ENCODE data around the gene CLIP1.

CLIP1 gene

DNA sequence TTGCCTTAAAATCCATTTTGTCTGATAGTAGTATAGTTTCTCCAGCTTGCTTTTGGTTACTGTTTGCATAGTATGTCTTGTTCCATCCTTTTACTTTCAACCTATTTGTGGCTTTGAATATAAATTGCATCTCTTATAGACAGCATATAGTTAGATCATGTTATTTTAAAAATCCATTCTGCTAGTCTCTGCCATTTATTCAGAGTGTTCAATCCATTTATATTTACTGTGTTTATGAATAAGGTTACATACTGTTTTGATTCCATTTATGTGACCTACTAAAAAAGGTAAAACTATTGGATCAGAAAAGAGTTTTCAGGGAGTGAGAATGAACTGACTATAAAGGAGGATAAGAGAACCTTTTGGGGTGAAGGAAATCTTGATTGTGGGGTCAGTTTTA, 126.6 kb downstream of the CLIP1 start:
- Histone ChIP-seq H3K27me3 (ENCODE audit: insufficient read depth, low read depth, severe bottlenecking) (no peaks in the 10 kb centered on the region), H3K9me3 (ENCODE audit: severe bottlenecking) (no peaks in the 10 kb centered on the region), H3K4me3 (ENCODE audit: low read depth, low read length) (no peak overlapping the region), H3K36me3 (peaks cover 10% of the 10 kb centered on the region), H3K27ac (no peak overlapping the region)
- TF ChIP-seq, protein P1, sequence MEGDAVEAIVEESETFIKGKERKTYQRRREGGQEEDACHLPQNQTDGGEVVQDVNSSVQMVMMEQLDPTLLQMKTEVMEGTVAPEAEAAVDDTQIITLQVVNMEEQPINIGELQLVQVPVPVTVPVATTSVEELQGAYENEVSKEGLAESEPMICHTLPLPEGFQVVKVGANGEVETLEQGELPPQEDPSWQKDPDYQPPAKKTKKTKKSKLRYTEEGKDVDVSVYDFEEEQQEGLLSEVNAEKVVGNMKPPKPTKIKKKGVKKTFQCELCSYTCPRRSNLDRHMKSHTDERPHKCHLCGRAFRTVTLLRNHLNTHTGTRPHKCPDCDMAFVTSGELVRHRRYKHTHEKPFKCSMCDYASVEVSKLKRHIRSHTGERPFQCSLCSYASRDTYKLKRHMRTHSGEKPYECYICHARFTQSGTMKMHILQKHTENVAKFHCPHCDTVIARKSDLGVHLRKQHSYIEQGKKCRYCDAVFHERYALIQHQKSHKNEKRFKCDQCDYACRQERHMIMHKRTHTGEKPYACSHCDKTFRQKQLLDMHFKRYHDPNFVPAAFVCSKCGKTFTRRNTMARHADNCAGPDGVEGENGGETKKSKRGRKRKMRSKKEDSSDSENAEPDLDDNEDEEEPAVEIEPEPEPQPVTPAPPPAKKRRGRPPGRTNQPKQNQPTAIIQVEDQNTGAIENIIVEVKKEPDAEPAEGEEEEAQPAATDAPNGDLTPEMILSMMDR (IDR thresholded peaks at IDR 0.05; ENCODE audit: low read depth, low read length), result no peak
- DNase-seq, result no peak

DNA sequence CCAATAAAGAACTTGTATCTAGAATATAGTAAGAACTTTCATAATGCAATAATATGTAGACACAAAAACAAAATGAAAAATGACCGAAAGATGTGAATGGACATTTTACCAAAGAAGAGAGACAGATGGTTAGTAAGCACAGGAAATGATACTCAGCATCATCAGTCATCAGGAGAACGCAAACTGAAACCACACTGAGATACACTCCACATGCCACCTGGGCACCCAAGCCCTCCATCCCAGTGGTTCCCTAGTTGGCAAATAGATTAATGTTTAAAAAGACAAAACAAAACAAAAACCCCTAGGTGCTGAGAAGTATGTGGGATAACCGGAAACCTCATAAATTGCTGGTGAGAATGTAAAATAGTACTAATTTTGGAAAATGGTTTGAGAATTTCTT, 129.4 kb downstream of the CLIP1 start:
- no peaks in the 10 kb centered on the region for H3K9me3 ChIP-seq (ENCODE audit: severe bottlenecking)
- H3K27me3 ChIP-seq (ENCODE audit: insufficient read depth, low read depth, severe bottlenecking), result no peaks in the 10 kb centered on the region
- peaks cover 10% of the 10 kb centered on the region for H3K36me3 ChIP-seq
- DNase-seq, result no peak
- no peak overlapping the region for H3K4me3 ChIP-seq (ENCODE audit: low read depth, low read length)
- TF ChIP-seq, protein P1 (IDR thresholded peaks at IDR 0.05; ENCODE audit: low read depth, low read length), result no peak
- no peak overlapping the region for H3K27ac ChIP-seq

GRCh38 chr12:122291431-122291830, 131.0 kb downstream of the CLIP1 start:
- no peak overlapping the region for H3K27ac ChIP-seq
- peaks cover 8% of the 10 kb centered on the region; the same call in 1 of the 2 replicates for H3K36me3 ChIP-seq
- H3K27me3 ChIP-seq (ENCODE audit: insufficient read depth, low read depth, severe bottlenecking), result no peaks in the 10 kb centered on the region
- DNase-seq, result no peak
- H3K9me3 ChIP-seq (ENCODE audit: severe bottlenecking), result no peaks in the 10 kb centered on the region
- TF ChIP-seq, protein P1 (IDR thresholded peaks at IDR 0.05; ENCODE audit: low read depth, low read length), result no peak
- no peak overlapping the region for H3K4me3 ChIP-seq (ENCODE audit: low read depth, low read length)

DNA sequence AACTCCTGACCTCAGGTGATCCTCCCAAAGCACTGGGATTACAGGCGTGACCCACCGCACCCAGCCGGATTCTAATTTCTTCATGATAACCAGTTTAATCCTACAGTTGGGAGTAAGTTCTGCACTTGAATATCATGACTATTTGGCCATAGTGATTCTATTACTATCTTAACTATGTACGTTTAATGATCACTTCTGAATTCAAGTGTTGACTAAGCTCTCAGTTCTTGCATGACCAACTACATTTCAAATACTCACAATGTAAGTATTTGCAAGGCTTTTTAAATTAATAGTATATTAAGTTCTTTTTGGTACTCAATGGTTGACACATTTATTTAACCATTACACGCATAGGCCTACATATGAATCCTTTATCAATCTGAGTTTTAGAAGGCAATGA, 138.8 kb downstream of the CLIP1 start:
- no peak for DNase-seq

GRCh38 chr12:122282061-122282460, 140.4 kb downstream of the CLIP1 start:
- no peak for DNase-seq
- TF ChIP-seq, protein P1 (IDR thresholded peaks at IDR 0.05; ENCODE audit: low read depth, low read length), result no peak
- Histone ChIP-seq H3K27me3 (ENCODE audit: insufficient read depth, low read depth, severe bottlenecking) (no peaks in the 10 kb centered on the region), H3K9me3 (ENCODE audit: severe bottlenecking) (no peaks in the 10 kb centered on the region), H3K36me3 (no peaks in the 10 kb centered on the region), H3K27ac (no peak overlapping the region), H3K4me3 (ENCODE audit: low read depth, low read length) (no peak overlapping the region)

More for the DNA sequence above, 138.8 kb downstream of the CLIP1 start:
- Histone ChIP-seq H3K9me3 (ENCODE audit: severe bottlenecking) (no peaks in the 10 kb centered on the region), H3K36me3 (no peaks in the 10 kb centered on the region), H3K4me3 (ENCODE audit: low read depth, low read length) (no peak overlapping the region), H3K27ac (no peak overlapping the region), H3K27me3 (ENCODE audit: insufficient read depth, low read depth, severe bottlenecking) (no peaks in the 10 kb centered on the region)
- TF ChIP-seq, protein P1 (IDR thresholded peaks at IDR 0.05; ENCODE audit: low read depth, low read length), result no peak

DNA sequence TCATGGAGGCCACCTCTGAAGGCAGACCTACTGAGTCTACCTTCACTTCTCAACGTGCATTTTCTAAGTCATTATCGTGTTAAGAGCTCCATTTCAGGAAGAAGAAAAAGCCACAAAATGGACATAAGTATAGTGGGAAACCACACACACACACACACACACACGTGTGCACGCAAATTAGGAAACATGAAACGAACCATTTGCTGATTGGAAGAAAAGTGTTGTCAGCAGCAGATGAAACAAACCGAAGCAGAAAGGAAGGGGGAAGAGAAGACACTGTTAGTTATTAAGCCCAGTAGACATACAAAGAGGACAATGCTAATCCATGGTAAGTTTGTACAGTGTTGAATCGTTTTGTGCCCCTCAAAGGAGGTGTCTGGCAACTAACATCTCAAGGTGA, 146.2 kb downstream of the CLIP1 start:
- no peaks in the 10 kb centered on the region for H3K27me3 ChIP-seq (ENCODE audit: insufficient read depth, low read depth, severe bottlenecking)
- H3K36me3 ChIP-seq, result peaks cover 3% of the 10 kb centered on the region; the same call in 1 of the 2 replicates
- no peak for DNase-seq
- TF ChIP-seq, protein P1 (IDR thresholded peaks at IDR 0.05; ENCODE audit: low read depth, low read length), result no peak
- no peaks in the 10 kb centered on the region for H3K9me3 ChIP-seq (ENCODE audit: severe bottlenecking)
- no peak overlapping the region for H3K27ac ChIP-seq
- H3K4me3 ChIP-seq (ENCODE audit: low read depth, low read length), result no peak overlapping the region

All from WERI-Rb-1 (cell line).